Astrocyte of the cerebellum (primary cell): ENCODE data around the gene VLDLR.

Experiments
- DNase-seq: peaks from one replicate; pipeline ENCODE4 v3.0.0-alpha.2; 2011; ENCODE audit warnings: low read depth
- H3K4me3 ChIP-seq: 2 replicates; pipeline ENCODE4 v1.5.1; 2011; ENCODE audit warnings: mild to moderate bottlenecking, low read depth, low read length, moderate library complexity
- in situ Hi-C: cut with HindIII; loops from 2 replicates; pipeline ENCODE4 v1.10.0; 2017; ENCODE audit warnings: low sequenced_read_pairs
- TF ChIP-seq, protein P1 (sequence below): IDR thresholded peaks from 2 replicates; pipeline ENCODE4 v1.5.1; 2012; ENCODE audit warnings: low read length, low read depth, moderate library complexity, mild to moderate bottlenecking; ENCODE audit errors: missing control alignments

VLDLR gene

DNA sequence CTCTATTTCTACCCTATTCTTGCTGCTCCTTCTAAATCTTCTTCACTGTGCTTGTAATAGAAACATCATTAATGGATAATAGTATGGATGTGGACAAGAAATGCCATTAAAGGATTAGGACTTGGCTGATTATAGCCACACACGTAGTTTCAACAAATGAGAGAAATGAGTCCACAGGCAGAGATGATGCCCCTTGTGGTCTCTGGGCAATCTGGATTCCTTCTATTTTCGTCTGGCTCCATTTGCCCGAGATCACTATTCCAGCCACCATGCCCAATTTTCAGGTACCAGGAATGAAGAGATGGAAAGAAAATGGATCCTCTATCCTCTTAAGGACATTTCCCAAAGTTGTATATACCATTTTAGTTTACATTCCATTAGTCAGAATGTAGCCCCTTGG lies 13.2 kb downstream of the VLDLR start:
- TF ChIP-seq, protein P1, sequence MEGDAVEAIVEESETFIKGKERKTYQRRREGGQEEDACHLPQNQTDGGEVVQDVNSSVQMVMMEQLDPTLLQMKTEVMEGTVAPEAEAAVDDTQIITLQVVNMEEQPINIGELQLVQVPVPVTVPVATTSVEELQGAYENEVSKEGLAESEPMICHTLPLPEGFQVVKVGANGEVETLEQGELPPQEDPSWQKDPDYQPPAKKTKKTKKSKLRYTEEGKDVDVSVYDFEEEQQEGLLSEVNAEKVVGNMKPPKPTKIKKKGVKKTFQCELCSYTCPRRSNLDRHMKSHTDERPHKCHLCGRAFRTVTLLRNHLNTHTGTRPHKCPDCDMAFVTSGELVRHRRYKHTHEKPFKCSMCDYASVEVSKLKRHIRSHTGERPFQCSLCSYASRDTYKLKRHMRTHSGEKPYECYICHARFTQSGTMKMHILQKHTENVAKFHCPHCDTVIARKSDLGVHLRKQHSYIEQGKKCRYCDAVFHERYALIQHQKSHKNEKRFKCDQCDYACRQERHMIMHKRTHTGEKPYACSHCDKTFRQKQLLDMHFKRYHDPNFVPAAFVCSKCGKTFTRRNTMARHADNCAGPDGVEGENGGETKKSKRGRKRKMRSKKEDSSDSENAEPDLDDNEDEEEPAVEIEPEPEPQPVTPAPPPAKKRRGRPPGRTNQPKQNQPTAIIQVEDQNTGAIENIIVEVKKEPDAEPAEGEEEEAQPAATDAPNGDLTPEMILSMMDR, result no peak
- in situ Hi-C loops, result loop anchor here (25.0 kb wide), 1 partner anchor 102 kb away; no protein-coding TSS in a partner anchor
- H3K4me3 ChIP-seq, result no peak overlapping the region
- DNase-seq, result no peak

DNA sequence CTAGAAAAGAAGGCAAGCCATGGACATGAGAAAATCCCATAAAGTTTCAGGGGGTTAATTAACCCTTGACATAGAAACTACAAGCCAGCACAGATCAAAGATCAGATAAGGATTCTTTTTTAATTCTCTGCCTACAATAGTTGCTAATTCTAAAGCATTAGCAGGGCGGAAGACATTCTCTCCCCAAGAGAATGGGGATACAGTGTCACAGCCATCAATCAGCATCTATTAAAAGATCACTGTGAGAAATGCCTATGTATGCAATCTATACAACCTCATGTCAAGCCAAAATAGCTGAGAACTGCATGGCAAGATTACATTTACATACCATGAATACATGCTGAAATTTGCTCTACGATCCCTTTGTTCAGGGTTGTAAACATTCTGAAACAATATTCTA lies 14.3 kb downstream of the VLDLR start:
- TF ChIP-seq, protein P1, result no peak
- no peak for DNase-seq
- in situ Hi-C loops, result loop anchor here (25.0 kb wide), 1 partner anchor 101 kb away; no protein-coding TSS in a partner anchor
- no peak overlapping the region for H3K4me3 ChIP-seq

DNA sequence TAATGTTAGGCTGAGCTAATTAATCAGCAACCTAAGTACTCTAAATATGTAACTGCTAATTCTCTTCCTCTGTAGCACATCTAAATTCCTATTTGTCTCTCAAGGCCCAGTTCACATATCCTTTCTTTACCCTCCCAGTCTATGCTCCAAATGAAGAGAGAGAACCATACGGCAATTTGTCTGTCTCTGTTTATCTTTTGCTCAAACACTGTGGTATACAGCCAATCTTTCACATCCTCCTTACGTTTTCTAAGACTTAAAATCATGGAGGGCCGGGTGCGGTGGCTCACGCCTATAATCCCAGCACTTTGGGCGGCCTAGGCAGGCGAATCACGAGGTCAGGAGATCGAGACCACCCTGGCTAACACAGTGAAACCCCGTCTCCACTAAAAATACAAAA lies 15.8 kb downstream of the VLDLR start:
- TF ChIP-seq, protein P1, result no peak
- in situ Hi-C loops, result loop anchor here (25.0 kb wide), 1 partner anchor 100 kb away; no protein-coding TSS in a partner anchor
- no peak overlapping the region for H3K4me3 ChIP-seq
- DNase-seq, result no peak

GRCh38 chr9:2638871-2639673 lies 17.5 kb downstream of the VLDLR start:
- no peak overlapping the region for H3K4me3 ChIP-seq
- TF ChIP-seq, protein P1, result no peak
- DNase-seq, result no peak
- in situ Hi-C loops, result loop anchor here (25.0 kb wide), 1 partner anchor 98 kb away; no protein-coding TSS in a partner anchor

GRCh38 chr9:2639786-2640185 lies 18.2 kb downstream of the VLDLR start:
- no peak overlapping the region for H3K4me3 ChIP-seq
- TF ChIP-seq, protein P1, result no peak
- in situ Hi-C loops, result loop anchor here (25.0 kb wide), 1 partner anchor 98 kb away; no protein-coding TSS in a partner anchor
- DNase-seq, result no peak

- DNase-seq, result no peak
- TF ChIP-seq, protein P1, result no peak
- in situ Hi-C loops, result loop anchor here (25.0 kb wide), 1 partner anchor 97 kb away; no protein-coding TSS in a partner anchor
- no peak overlapping the region for H3K4me3 ChIP-seq
These were observed 19.0 kb downstream of the VLDLR start for GRCh38 chr9:2640570-2640969.
